ENCODE data around the gene TMX2. TPM values are rescaled to one million over a fixed set of nuclear protein-coding genes. Genes with fewer than 3 reads are reported as not detected.
"Not testable (repeated sequence)": the region's sequence is repeated elsewhere in the genome, so short reads cannot be mapped to it uniquely, and the experiment has no call there.

Gene TMX2
- polyA plus RNA-seq, 2 of the 4 experiments (the other 2 are of a cell fraction): 140 to 168 TPM

GRCh38 chr11:57711414-57712255, 758 bp upstream of the TMX2 start, which contains the start of gene MED19 (continued):
- peak; percentile 23 to 68; a peak in 2 of 5 replicates for TF ChIP-seq JUN (IDR thresholded peaks at IDR 0.05)

GRCh38 chr11:57713835-57714234, 1.4 kb downstream of the TMX2 start:
- Histone ChIP-seq H3K4me1 (peaks cover 32% of the 10 kb centered on the region), H3K27ac (peak overlapping the region; percentile 92 to 96; a peak in 3 of 6 replicates), H3K4me3 (peak overlapping the region; percentile 95), H3K4me2 (peak overlapping the region; percentile 93), H3K9me3 (no peaks in the 10 kb centered on the region)
- TF ChIP-seq HOXB5 (CRISPR knock-in tag; IDR thresholded peaks at IDR 0.05): no peak
- TF ChIP-seq E2F6 (IDR thresholded peaks at IDR 0.05; ENCODE audit: borderline replicate concordance, low read depth): no peak
- TF ChIP-seq POLR2AphosphoS2 (conservative IDR thresholded peaks at IDR 0.05; ENCODE audit: low read length): no peak
- no peak for TF ChIP-seq CBX8 (IDR thresholded peaks at IDR 0.05)
- no peak for TF ChIP-seq GATA3 (IDR thresholded peaks at IDR 0.05; ENCODE audit: borderline replicate concordance)
- no peak for TF ChIP-seq NR3C1 (IDR thresholded peaks at IDR 0.05)
- WGBS (ENCODE audit: missing lambda C conversion rate): 88% methylated on average over 2 of the region's 2 CpGs
- DNase-seq (ENCODE audit: low read depth in 1 of 2, low spot score in 1 of 2): no peak
- ChIA-PET POLR2A (interaction anchor here (1.1 to 1.7 kb wide), 2 partner anchors 9 to 28 kb away, joined by 4 to 6 read pairs; partner anchors contain the start of gene SELENOH), CTCF (interaction anchor here (1.0 to 5.4 kb wide), 3 partner anchors 10 to 87 kb away, joined by 3 to 19 read pairs (median 5); no protein-coding TSS in a partner anchor)
- no peak for ATAC-seq
- no peak for FAIRE-seq

- DNase-seq (ENCODE audit: low read depth in 1 of 2, low spot score in 1 of 2); CTCF ChIA-PET; POLR2A ChIA-PET; ATAC-seq; H3K27ac ChIP-seq; FAIRE-seq; H3K4me2 ChIP-seq; H3K4me3 ChIP-seq; H3K9me3 ChIP-seq: not testable (repeated sequence)
- 100% methylated on average over 7 of the region's 34 CpGs for WGBS (ENCODE audit: missing lambda C conversion rate)
- peaks cover 18% of the 10 kb centered on the region for H3K4me1 ChIP-seq
These were observed 4.3 kb downstream of the TMX2 start for GRCh38 chr11:57716726-57717125.

- TF ChIP-seq ZFP36 (IDR thresholded peaks at IDR 0.05; ENCODE audit: borderline replicate concordance, partially characterized antibody) (no peak), MYC (IDR thresholded peaks at IDR 0.05; ENCODE audit: borderline replicate concordance, low read length) (no peak), HES2 (IDR thresholded peaks at IDR 0.05) (no peak), E2F6 (IDR thresholded peaks at IDR 0.05; ENCODE audit: borderline replicate concordance, low read depth) (no peak), PBX3 (IDR thresholded peaks at IDR 0.05) (no peak), JUN (IDR thresholded peaks at IDR 0.05) (no peak), POLR2AphosphoS2 (conservative IDR thresholded peaks at IDR 0.05; ENCODE audit: low read length) (no peak), TP53 (CRISPR knock-in tag; IDR thresholded peaks at IDR 0.05) (no peak), RAD21 (conservative IDR thresholded peaks at IDR 0.05 in 1 of 2, IDR thresholded peaks at IDR 0.05 in 1 of 2) (no peak), FOSL2 (IDR thresholded peaks at IDR 0.05) (no peak), FOSL2 (CRISPR knock-in tag; IDR thresholded peaks at IDR 0.05) (no peak), FOSB (CRISPR knock-in tag; IDR thresholded peaks at IDR 0.05) (no peak), BHLHE40 (IDR thresholded peaks at IDR 0.05; ENCODE audit: low read depth, low read length) (no peak), MAZ (IDR thresholded peaks at IDR 0.05; ENCODE audit: borderline replicate concordance, low read depth, low read length) (no peak), ZNF302 (CRISPR knock-in tag; IDR thresholded peaks at IDR 0.05) (no peak), EP300 (IDR thresholded peaks at IDR 0.05) (no peak), ZSCAN20 (CRISPR knock-in tag; IDR thresholded peaks at IDR 0.05) (no peak), POLR2A (IDR thresholded peaks at IDR 0.05; ENCODE audit: low read length) (no peak), EHF (CRISPR knock-in tag; IDR thresholded peaks at IDR 0.05) (no peak)
- 79% methylated on average over 2 of the region's 2 CpGs for WGBS (ENCODE audit: missing lambda C conversion rate)
- no peaks in the 10 kb centered on the region for H3K9me3 ChIP-seq
- H3K27ac ChIP-seq: no peak overlapping the region
- ATAC-seq (no peak), DNase-seq (ENCODE audit: low read depth in 1 of 2, low spot score in 1 of 2) (no peak), FAIRE-seq (no peak)
- ChIA-PET CTCF (interaction anchor here (1.3 to 1.5 kb wide), 2 partner anchors 9 to 10 kb away, joined by 3 to 4 read pairs; no protein-coding TSS in a partner anchor), POLR2A (no interaction called here)
- no peaks in the 10 kb centered on the region for H3K4me1 ChIP-seq
- H3K4me3 ChIP-seq: no peak overlapping the region
- no peak overlapping the region for H3K4me2 ChIP-seq
These were observed 14.8 kb downstream of the TMX2 start for GRCh38 chr11:57727185-57727584.
